HCT116 (cell line): ENCODE measurements around the gene ZNF548. TPM values are rescaled to one million over a fixed set of nuclear protein-coding genes. Genes with fewer than 3 reads are reported as not detected.

Experiments used
- ATAC-seq: fragments of 200-7000 bp; cut with Tn5 transposase; 2 replicates; pipeline ENCODE4 v1.9.1; 2020; ENCODE audit warnings: mild to moderate bottlenecking, moderate library complexity
- BruUV-seq: library from RNA; stranded (reverse); fragments of 400-500 nt; replicated peaks from 2 replicates; lab custom pipeline; 2021; lab: Mats Ljungman, UMichigan
- CTCF ChIA-PET: fragments of 300-600 bp; sonication (Branson Sonifier 250); formaldehyde crosslinking; loops from one replicate; lab custom pipeline; 2021; ENCODE audit warnings: antibody characterized with exemption; lab: Charles Lee
- POLR2A ChIA-PET: fragments of 300-600, 350-600 bp; sonication (Branson Sonifier 250); formaldehyde crosslinking; loops from one replicate; lab custom pipeline; 2021; ENCODE audit warnings: antibody characterized with exemption; lab: Charles Lee
- RAD21 ChIA-PET, 2 experiments: fragments of 300-600 bp; sonication (Branson Sonifier 250); formaldehyde crosslinking; loops; one replicate each; lab custom pipeline; 2023; ENCODE audit warnings: low total read pairs in 2 of 2; ENCODE audit not compliant: uncharacterized antibody in 2 of 2, unreplicated experiment in 2 of 2, low non-redundant PET in 1 of 2; lab: Charles Lee
- DNase-seq: peaks from one replicate; pipeline ENCODE4 v3.0.0-alpha.2; 2010; ENCODE audit warnings: low read depth, low spot score
- H2AFZ ChIP-seq: fragments of 200-600 bp; shearing (Covaris generic), sonication (generic); 2 replicates; pipeline ENCODE4 v1.6.1; 2017; ENCODE audit warnings: low read depth, mixed run types, mixed read lengths, antibody characterized with exemption, low read length; ENCODE audit not compliant: poor library complexity, severe bottlenecking
- H3K27ac ChIP-seq: 2 replicates; pipeline ENCODE4 v1.5.1; 2012; ENCODE audit warnings: low read depth, low read length
- H3K27me3 ChIP-seq: fragments of 200-600 bp; sonication (generic); 2 replicates; pipeline ENCODE4 v1.6.1; 2016; ENCODE audit warnings: mixed run types, low read length, mixed read lengths; ENCODE audit not compliant: insufficient read depth
- H3K36me3 ChIP-seq, 2 experiments: fragments of 200-500 bp in 1 of 2; fragments of 200-600 bp in 1 of 2; sonication (Bioruptor generic) in 1 of 2; sonication (generic) in 1 of 2; 2 replicates each; pipeline versions ENCODE4 v1.5.1 to v1.6.1; 2014 to 2016; ENCODE audit warnings: low read length in 2 of 2, inconsistent platforms in 1 of 2, mixed read lengths in 1 of 2, mixed run types in 1 of 2; ENCODE audit not compliant: insufficient read depth in 2 of 2, control insufficient read depth in 1 of 2
- H3K4me1 ChIP-seq, 2 experiments: fragments of 200-600 bp in 1 of 2; sonication (generic) in 1 of 2; 2 replicates each; pipeline versions ENCODE4 v1.5.1 to v1.6.1; 2012 to 2017; ENCODE audit warnings: low read length in 2 of 2, inconsistent platforms in 1 of 2, mild to moderate bottlenecking in 1 of 2, mixed read lengths in 1 of 2, mixed run types in 1 of 2, moderate library complexity in 1 of 2; ENCODE audit not compliant: insufficient read depth in 2 of 2, control insufficient read depth in 1 of 2
- H3K4me2 ChIP-seq: fragments of 200-600 bp; sonication (generic); 2 replicates; pipeline ENCODE4 v1.6.1; 2017; ENCODE audit warnings: mixed run types, low read length, mixed read lengths
- H3K4me3 ChIP-seq, 2 experiments: fragments of 200-600 bp in 1 of 2; sonication (generic) in 1 of 2; replicated peaks in 1 of 2; 2 replicates each; pipeline ENCODE4 v1.5.1; 2011 to 2016; ENCODE audit warnings: low read length in 2 of 2, control low read depth in 1 of 2, low read depth in 1 of 2, mild to moderate bottlenecking in 1 of 2, mixed read lengths in 1 of 2, mixed run types in 1 of 2
- H3K79me2 ChIP-seq: fragments of 200-600 bp; sonication (generic); 2 replicates; pipeline ENCODE4 v1.6.1; 2017; ENCODE audit warnings: mild to moderate bottlenecking, mixed run types, low read length, moderate library complexity, mixed read lengths; ENCODE audit not compliant: insufficient read depth
- H3K9ac ChIP-seq: fragments of 200-600 bp; sonication (generic); 2 replicates; pipeline ENCODE4 v1.6.1; 2016; ENCODE audit warnings: low read length, mixed read lengths
- H3K9me2 ChIP-seq: fragments of 200-600 bp; sonication (generic), shearing (Covaris generic); 2 replicates; pipeline ENCODE4 v1.6.1; 2017; ENCODE audit warnings: mixed run types, mild to moderate bottlenecking, moderate library complexity; ENCODE audit not compliant: insufficient read depth
- H3K9me3 ChIP-seq, 2 experiments: fragments of 200-500 bp in 1 of 2; fragments of 200-600 bp in 1 of 2; sonication (Bioruptor generic) in 1 of 2; sonication (generic) in 1 of 2; 2 replicates each; pipeline ENCODE4 v1.6.1; 2014 to 2017; ENCODE audit warnings: low read length in 2 of 2, mixed read lengths in 2 of 2, inconsistent platforms in 1 of 2, low read depth in 1 of 2, mild to moderate bottlenecking in 1 of 2, mixed run types in 1 of 2, moderate library complexity in 1 of 2; ENCODE audit not compliant: control insufficient read depth in 1 of 2, insufficient read depth in 1 of 2
- H4K20me1 ChIP-seq: fragments of 200-600 bp; sonication (generic), shearing (Covaris generic); 2 replicates; pipeline ENCODE4 v1.6.1; 2017; ENCODE audit warnings: mixed run types, mild to moderate bottlenecking, moderate library complexity; ENCODE audit not compliant: insufficient read depth
- ATF3 ChIP-seq: IDR thresholded peaks from 2 replicates; pipeline ENCODE4 v1.6.1; 2012
- CBX3 ChIP-seq: IDR thresholded peaks from 2 replicates; pipeline ENCODE4 v1.6.1; 2012; ENCODE audit warnings: low read depth
- CEBPB ChIP-seq: IDR thresholded peaks from 2 replicates; pipeline ENCODE4 v1.6.1; 2012; ENCODE audit warnings: low read depth
- EGR1 ChIP-seq: IDR thresholded peaks from 2 replicates; pipeline ENCODE4 v1.6.1; 2012; ENCODE audit warnings: low read depth
- ELF1 ChIP-seq: IDR thresholded peaks from 2 replicates; pipeline ENCODE4 v1.6.1; 2012; ENCODE audit warnings: low read depth, borderline replicate concordance
- EZH2 ChIP-seq: fragments of 200-600 bp; sonication (generic); IDR thresholded peaks from 2 replicates; pipeline ENCODE4 v1.6.1; 2017; ENCODE audit warnings: antibody characterized with exemption, mixed run types
- JUND ChIP-seq: IDR thresholded peaks from 2 replicates; pipeline ENCODE4 v1.6.1; 2012
- POLR2A ChIP-seq: IDR thresholded peaks from 2 replicates; pipeline ENCODE4 v1.7.0; 2011; ENCODE audit warnings: borderline replicate concordance; ENCODE audit not compliant: insufficient read depth, insufficient read length; ENCODE audit errors: extremely low read depth
- POLR2AphosphoS5 ChIP-seq: IDR thresholded peaks from 2 replicates; pipeline ENCODE4 v1.6.1; 2011; ENCODE audit warnings: mild to moderate bottlenecking, low read depth, low read length, moderate library complexity
- RAD21 ChIP-seq: IDR thresholded peaks from 2 replicates; pipeline ENCODE4 v1.6.1; 2012; ENCODE audit warnings: low read depth, mild to moderate bottlenecking
- REST ChIP-seq: IDR thresholded peaks from 2 replicates; pipeline ENCODE4 v1.6.1; 2012; ENCODE audit warnings: low read depth
- SIN3A ChIP-seq: IDR thresholded peaks from 2 replicates; pipeline ENCODE4 v1.6.1; 2012; ENCODE audit warnings: low read depth
- SP1 ChIP-seq: IDR thresholded peaks from 2 replicates; pipeline ENCODE4 v1.6.1; 2012; ENCODE audit warnings: low read depth
- SRF ChIP-seq: IDR thresholded peaks from 2 replicates; pipeline ENCODE4 v1.6.1; 2012; ENCODE audit warnings: low read depth
- TCF7L2 ChIP-seq: IDR thresholded peaks from 2 replicates; pipeline ENCODE4 v1.7.0; 2011; ENCODE audit warnings: borderline replicate concordance, inconsistent platforms; ENCODE audit not compliant: insufficient read depth, insufficient read length; ENCODE audit errors: extremely low read depth
- YY1 ChIP-seq: IDR thresholded peaks from 2 replicates; pipeline ENCODE4 v1.6.1; 2011; ENCODE audit warnings: low read length, low read depth, moderate library complexity, mild to moderate bottlenecking; ENCODE audit not compliant: insufficient replicate concordance; ENCODE audit errors: extremely low read depth
- ZFX ChIP-seq: fragments of 450-650 bp; IDR thresholded peaks from 2 replicates; pipeline ENCODE4 v1.6.1; 2017
- ZNF274 ChIP-seq: fragments of 200-500 bp; sonication (Bioruptor generic); IDR thresholded peaks from 2 replicates; pipeline ENCODE4 v1.6.1; 2014; ENCODE audit warnings: mild to moderate bottlenecking, low read depth, low read length, inconsistent platforms
- intact Hi-C: fragments of 100-400 bp; cut with micrococcal nuclease; formaldehyde crosslinking; loops from 2 replicates; pipeline ENCODE4 v1.10.0; 2022
- total RNA-seq: library from RNA; stranded (reverse); gene quantifications from one replicate; pipeline ENCODE4 v1.2.1, GENCODE V29; 2021; ENCODE audit not compliant: unreplicated experiment

The ZNF548 gene
- total RNA-seq, 1 experiment from 2014 or later: 8.7 TPM

DNA sequence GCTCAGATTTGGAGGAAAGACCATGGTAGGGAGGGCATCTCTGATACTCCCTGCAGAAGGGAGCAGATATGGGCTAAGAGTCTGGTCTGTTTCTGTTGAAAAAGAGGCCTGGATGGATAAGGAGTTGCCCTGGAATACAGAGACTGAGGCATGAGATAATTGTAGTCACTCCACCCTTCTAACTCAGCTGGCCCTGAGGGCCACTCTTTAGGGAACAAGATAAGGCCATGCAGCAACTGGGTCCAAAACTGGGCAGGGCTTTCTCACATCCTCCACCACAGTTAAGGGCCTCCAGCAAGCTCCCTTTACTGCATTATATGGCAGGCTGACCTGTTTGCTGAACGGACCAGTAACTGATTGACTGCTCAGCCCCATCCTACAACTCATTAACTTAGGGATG lies 46.8 kb downstream of the ZNF548 start:
- no peak for DNase-seq
- ChIA-PET CTCF (no interaction called here), RAD21 (no interaction called here), POLR2A (no interaction called here)
- Histone ChIP-seq H2AFZ (no peak overlapping the region), H3K9me2 (no peaks in the 10 kb centered on the region), H3K9ac (peak overlapping the region; percentile 84), H3K27ac (no peak overlapping the region), H3K4me2 (peak overlapping the region; percentile 97), H3K36me3 (peaks cover 3 to 10% of the 10 kb centered on the region in 2 experiments; a peak in 1 of 4 replicates), H3K4me3 (peak overlapping the region; percentile 90 to 97), H3K79me2 (peaks cover 52% of the 10 kb centered on the region), H3K27me3 (no peaks in the 10 kb centered on the region), H4K20me1 (no peaks in the 10 kb centered on the region), H3K9me3 (no peaks in the 10 kb centered on the region; a peak in 1 of 4 replicates), H3K4me1 (peaks cover 0 to 16% of the 10 kb centered on the region in 2 experiments; a peak in 3 of 4 replicates)
- TF ChIP-seq YY1: no peak
- no peak for TF ChIP-seq POLR2A
- TF ChIP-seq JUND: no peak
- TF ChIP-seq CEBPB: no peak
- no peak for TF ChIP-seq RAD21
- TF ChIP-seq CBX3: no peak
- TF ChIP-seq ZNF274: no peak
- no peak for TF ChIP-seq ATF3
- no peak for TF ChIP-seq POLR2AphosphoS5
- no peak for TF ChIP-seq EZH2
- no peak for TF ChIP-seq SIN3A
- no peak for TF ChIP-seq SRF
- no peak for TF ChIP-seq SP1
- intact Hi-C loops: loop anchor here (10.0 kb wide), 1 partner anchor 138 kb away; the partner anchor contains the start of gene ZNF416
- no peak for ATAC-seq
- no TSS peak for BruUV-seq

DNA sequence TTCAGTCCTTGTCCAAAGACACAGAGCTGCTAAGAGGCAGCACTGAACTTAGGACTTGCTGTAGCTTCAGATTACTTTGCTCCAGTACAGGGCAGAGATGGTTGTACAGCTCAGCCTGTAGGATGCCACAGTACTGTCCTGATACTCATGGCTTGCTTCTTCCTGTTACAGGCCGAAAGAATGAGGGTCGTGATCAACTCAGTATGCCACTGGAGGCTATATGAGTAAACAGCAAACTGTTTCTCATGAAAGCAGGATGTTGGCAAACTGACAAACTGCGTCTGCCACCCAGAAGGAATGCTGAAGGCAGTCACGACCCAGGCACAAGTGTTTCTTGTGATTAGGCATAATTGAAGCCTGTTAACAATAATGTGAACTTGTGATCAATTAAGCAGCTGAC lies 48.3 kb downstream of the ZNF548 start:
- intact Hi-C loops: loop anchor here (10.0 kb wide), 1 partner anchor 137 kb away; the partner anchor contains the start of gene ZNF416
- H3K27me3 ChIP-seq: no peaks in the 10 kb centered on the region
- H3K9ac ChIP-seq: no peak overlapping the region
- ATAC-seq: no peak
- peaks cover 0 to 16% of the 10 kb centered on the region in 2 experiments; a peak in 3 of 4 replicates for H3K4me1 ChIP-seq
- no peaks in the 10 kb centered on the region for H3K9me2 ChIP-seq
- POLR2A ChIA-PET: no interaction called here
- no peaks in the 10 kb centered on the region for H4K20me1 ChIP-seq
- CTCF ChIA-PET: no interaction called here
- H3K36me3 ChIP-seq: peaks cover 4 to 12% of the 10 kb centered on the region in 2 experiments; a peak in 2 of 4 replicates
- RAD21 ChIA-PET: no interaction called here
- H2AFZ ChIP-seq: no peak overlapping the region
- no TSS peak for BruUV-seq
- no peak overlapping the region for H3K4me2 ChIP-seq
- H3K27ac ChIP-seq: no peak overlapping the region
- H3K9me3 ChIP-seq: peaks cover 0 to 5% of the 10 kb centered on the region in 2 experiments; a peak in 1 of 4 replicates
- no peak for DNase-seq
- peaks cover 62% of the 10 kb centered on the region for H3K79me2 ChIP-seq
- H3K4me3 ChIP-seq: no peak overlapping the region
- TF ChIP-seq EGR1 (no peak), CBX3 (no peak), REST (no peak), POLR2A (no peak), SP1 (no peak), CEBPB (no peak), ZNF274 (no peak), ZFX (no peak), ELF1 (no peak), ATF3 (no peak), TCF7L2 (no peak)
